Muscle of leg (tissue), 11 donors: ENCODE results near the gene RAB6A. TPM values are rescaled to one million over a fixed set of nuclear protein-coding genes. Genes with fewer than 3 reads are reported as not detected.
A peak's percentile ranks its signal among the peaks of the same experiment; 100 is the strongest.

ENCODE experiments used
- DNase-seq: peaks from one replicate; pipeline ENCODE4 v3.0.0; 2013
- H3K27ac ChIP-seq: one replicate; pipeline ENCODE4 v1.5.1; 2013; ENCODE audit warnings: mild to moderate bottlenecking, low read length, control low read depth
- H3K27me3 ChIP-seq: one replicate; pipeline ENCODE4 v1.6.1; 2013; ENCODE audit warnings: low read length; ENCODE audit not compliant: control insufficient read depth, insufficient read depth
- H3K36me3 ChIP-seq: one replicate; pipeline ENCODE4 v1.6.1; 2013; ENCODE audit warnings: low read length; ENCODE audit not compliant: control insufficient read depth, insufficient read depth
- H3K4me1 ChIP-seq: one replicate; pipeline ENCODE4 v1.6.1; 2013; ENCODE audit warnings: low read length; ENCODE audit not compliant: control insufficient read depth, insufficient read depth
- H3K4me3 ChIP-seq: one replicate; pipeline ENCODE4 v1.5.1; 2013; ENCODE audit warnings: low read length, control low read depth
- H3K9me3 ChIP-seq: replicated peaks from 2 replicates; pipeline ENCODE4 v1.6.1; 2013; ENCODE audit warnings: low read depth, low read length; ENCODE audit not compliant: control insufficient read depth
- WGBS: methylation state at CpG from one replicate; pipeline ENCODE4 v1.1.5; 2013; ENCODE audit warnings: missing lambda C conversion rate; ENCODE audit not compliant: insufficient coverage; 5-methylcytosine and 5-hydroxymethylcytosine counted together
- polyA plus RNA-seq, 8 donors: library from polyadenylated mRNA; unstranded; fragments of 120-200 nt; gene quantifications; one replicate each; pipeline versions ENCODE4 v1.2.1 to v1.2.3, GENCODE V29; 2013; ENCODE audit warnings: inconsistent platforms in 1 of 8, low replicate concordance in 1 of 8; ENCODE audit not compliant: insufficient read length in 8 of 8, insufficient read depth in 1 of 8
- total RNA-seq: library from RNA; stranded (reverse); fragments of 120-200 nt; gene quantifications from one replicate; pipeline ENCODE4 v1.2.4, GENCODE V29; 2013

The RAB6A gene
- total and polyA plus RNA-seq, 9 donors = 69.3 to 112 (median 90.4) TPM

DNA sequence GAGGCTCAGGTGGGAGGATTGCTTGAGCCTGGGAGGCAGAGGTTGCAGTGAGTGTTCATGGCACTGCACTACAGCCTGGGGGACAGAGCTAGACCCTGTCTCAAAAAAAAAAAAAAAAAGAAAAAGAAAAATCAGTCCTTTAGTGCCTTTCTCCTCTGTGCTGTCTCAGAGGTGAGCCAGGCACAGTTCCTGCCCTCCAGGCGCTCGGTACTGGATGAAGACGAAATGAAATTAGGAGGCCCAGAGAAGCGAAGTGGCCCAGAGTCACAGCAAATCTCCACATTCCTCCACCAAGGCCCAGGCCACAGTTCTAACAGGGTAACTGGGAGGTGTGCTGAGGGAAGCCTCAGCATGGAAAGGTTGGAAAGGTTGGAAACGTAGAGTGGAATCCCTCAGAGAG, 109.6 kb downstream of the RAB6A start:
- Histone ChIP-seq H3K27ac (no peak overlapping the region), H3K36me3 (no peaks in the 10 kb centered on the region), H3K4me1 (peaks cover 25% of the 10 kb centered on the region), H3K27me3 (peaks cover 8% of the 10 kb centered on the region), H3K4me3 (no peak overlapping the region), H3K9me3 (no peaks in the 10 kb centered on the region)
- 50% methylated on average over 1 of the region's 5 CpGs for WGBS
- DNase-seq = no peak

- Histone ChIP-seq H3K27me3 (peaks cover 16% of the 10 kb centered on the region), H3K27ac (no peak overlapping the region), H3K4me3 (no peak overlapping the region), H3K4me1 (peaks cover 31% of the 10 kb centered on the region), H3K9me3 (no peaks in the 10 kb centered on the region), H3K36me3 (no peaks in the 10 kb centered on the region)
- 89% methylated on average over 14 of the region's 14 CpGs for WGBS
- no peak for DNase-seq
These were observed 110.5 kb downstream of the RAB6A start for GRCh38 chr11:73650400-73650799.

DNA sequence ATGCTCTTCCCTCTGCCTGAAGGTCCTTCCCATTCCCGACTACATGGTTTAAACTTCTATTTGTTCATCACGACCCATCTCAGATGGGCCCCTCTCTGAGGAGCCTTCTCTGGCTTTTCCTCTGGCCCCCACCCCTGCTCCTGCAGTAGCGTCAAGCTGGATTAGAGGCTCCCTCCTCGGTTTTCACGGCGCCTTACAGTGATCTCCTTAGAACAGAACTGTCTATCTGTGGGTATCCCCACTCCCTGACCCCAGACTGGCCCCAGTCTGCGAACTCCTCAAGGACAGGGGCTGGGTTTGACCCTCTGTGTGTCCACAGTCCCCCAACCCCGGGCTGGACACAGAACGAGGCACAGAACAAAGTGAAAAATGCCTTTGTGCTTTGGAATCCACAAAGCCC, 111.7 kb downstream of the RAB6A start:
- H3K36me3 ChIP-seq = no peaks in the 10 kb centered on the region
- peaks cover 32% of the 10 kb centered on the region for H3K4me1 ChIP-seq
- H3K9me3 ChIP-seq = no peaks in the 10 kb centered on the region
- DNase-seq = no peak
- H3K27me3 ChIP-seq = peaks cover 17% of the 10 kb centered on the region
- no peak overlapping the region for H3K4me3 ChIP-seq
- WGBS = 66% methylated on average over 9 of the region's 9 CpGs
- no peak overlapping the region for H3K27ac ChIP-seq

DNA sequence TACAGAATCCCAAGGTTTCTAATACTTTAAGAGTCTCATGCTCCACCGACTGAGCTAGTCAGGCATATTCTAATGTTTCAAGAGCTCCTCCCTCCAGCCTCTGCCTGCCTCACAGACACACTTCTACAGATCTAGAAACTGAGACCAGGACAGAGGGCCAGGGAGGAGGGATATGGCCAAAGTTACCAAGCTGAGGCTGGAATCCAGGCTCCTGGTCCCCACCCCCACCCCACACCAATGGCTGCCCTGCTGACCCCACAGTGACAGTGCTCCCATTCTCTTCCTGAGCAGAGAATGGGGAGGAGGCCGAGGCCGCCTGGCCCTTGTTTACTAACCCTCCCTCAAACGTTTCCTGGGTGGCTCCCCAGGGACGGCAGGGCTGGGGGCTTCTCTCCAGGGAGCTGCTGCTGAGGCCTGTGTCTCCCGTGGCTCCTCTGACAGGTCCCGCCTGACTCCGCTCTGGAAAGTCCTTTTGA, 112.3 kb downstream of the RAB6A start:
- Histone ChIP-seq H3K4me3 (no peak overlapping the region), H3K27me3 (peaks cover 17% of the 10 kb centered on the region), H3K4me1 (peaks cover 32% of the 10 kb centered on the region), H3K36me3 (no peaks in the 10 kb centered on the region), H3K27ac (no peak overlapping the region), H3K9me3 (no peaks in the 10 kb centered on the region)
- 59% methylated on average over 3 of the region's 8 CpGs for WGBS
- no peak for DNase-seq

DNA sequence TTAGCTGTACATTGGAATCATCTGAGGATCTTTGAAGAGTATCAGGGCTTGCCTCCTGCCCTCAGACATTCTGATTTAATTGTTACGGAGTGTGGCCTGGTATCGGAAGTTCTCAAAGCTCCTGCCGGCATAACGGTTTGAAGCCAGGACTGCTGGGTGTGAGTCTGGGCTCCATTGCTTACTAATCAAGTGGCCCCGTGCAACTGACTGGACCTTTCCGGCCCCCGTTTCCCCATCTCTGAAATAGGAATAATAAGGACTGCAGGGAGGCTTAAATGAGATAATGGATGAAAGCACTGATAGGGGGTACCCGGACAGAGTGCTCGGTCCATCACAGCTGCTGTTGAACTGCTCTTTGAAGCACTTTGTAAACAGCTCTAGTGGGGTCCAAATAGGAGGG, 112.8 kb downstream of the RAB6A start:
- Histone ChIP-seq H3K27me3 (peaks cover 17% of the 10 kb centered on the region), H3K36me3 (no peaks in the 10 kb centered on the region), H3K4me3 (no peak overlapping the region), H3K4me1 (peaks cover 32% of the 10 kb centered on the region), H3K27ac (no peak overlapping the region), H3K9me3 (no peaks in the 10 kb centered on the region)
- 85% methylated on average over 7 of the region's 9 CpGs for WGBS
- DNase-seq = no peak

DNA sequence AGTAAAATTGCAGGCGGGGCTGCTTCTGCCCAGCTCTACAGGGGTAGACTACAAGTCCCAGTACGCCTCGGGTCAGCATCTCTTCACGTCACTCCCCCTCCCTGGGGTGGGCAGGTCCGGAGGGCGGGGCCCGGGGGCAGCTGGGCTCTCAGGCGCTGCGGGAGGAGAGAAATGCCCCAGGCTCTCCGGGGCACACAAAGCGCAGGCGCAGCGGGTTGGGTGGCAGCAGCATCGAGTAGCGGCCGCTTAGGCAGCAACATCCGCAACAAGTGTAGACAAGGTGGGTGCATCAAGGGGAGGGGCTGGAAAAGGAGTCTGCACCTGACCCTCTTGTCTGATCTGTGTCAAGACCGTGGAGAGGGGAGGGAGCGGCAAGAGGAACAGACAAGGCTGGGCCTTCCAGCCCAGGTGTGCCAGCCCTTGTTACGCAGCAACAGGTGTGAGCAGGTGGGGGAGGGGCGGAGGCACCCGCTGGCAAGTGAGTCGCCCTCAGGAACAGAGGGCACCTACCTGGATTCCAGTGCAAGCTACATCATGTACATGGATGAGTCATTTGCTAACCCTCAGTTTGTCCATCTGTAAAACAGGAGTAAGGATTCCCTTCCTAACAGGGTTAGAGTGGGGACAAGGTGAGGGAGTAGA, 113.3 kb downstream of the RAB6A start:
- Histone ChIP-seq H3K4me1 (peaks cover 28% of the 10 kb centered on the region), H3K36me3 (no peaks in the 10 kb centered on the region), H3K9me3 (no peaks in the 10 kb centered on the region), H3K27me3 (peaks cover 17% of the 10 kb centered on the region), H3K27ac (no peak overlapping the region), H3K4me3 (no peak overlapping the region)
- DNase-seq = peak; percentile 85
- 11% methylated on average over 17 of the region's 23 CpGs for WGBS

DNA sequence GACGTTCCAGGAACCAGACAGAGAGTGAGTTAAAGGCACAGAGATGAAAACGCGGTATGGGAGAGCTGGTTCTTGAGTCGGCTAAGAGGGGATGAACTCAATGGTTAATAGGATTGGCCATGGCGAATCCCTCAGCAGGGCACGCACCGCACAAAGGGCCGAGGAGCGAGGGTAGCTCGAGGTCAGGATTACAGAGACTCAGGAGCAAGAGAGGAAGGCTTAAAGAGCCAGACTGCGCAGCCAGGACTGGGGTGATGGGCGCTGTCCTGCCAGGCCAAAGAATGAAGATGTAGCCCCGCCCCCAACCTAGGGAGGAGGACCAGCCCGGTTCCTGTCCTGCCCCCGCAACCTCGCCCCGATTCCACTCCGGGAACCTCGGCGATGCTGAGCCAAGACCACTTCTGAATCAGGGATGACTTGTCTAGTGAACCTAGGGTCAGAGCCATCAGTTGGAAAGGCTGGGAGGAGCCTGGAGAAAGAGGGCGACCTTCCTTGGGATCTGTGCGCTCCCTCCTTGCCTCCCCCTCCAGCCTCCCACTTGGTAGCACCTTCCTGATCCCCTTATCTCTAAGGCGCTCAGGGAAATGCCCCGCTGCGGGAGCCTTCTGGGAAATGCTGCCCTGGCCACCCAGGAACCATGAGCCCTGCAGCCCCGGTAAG, 114.8 kb downstream of the RAB6A start, which contains the start of gene PLEKHB1:
PLEKHB1 (plus strand) TSS at position 610 of the 660 bp plus-strand sequence; CDS start at position 638, 28 bp downstream.
- H3K27me3 ChIP-seq = peaks cover 17% of the 10 kb centered on the region
- H3K36me3 ChIP-seq = no peaks in the 10 kb centered on the region
- no peak within 1 kb of the TSS for H3K4me3 ChIP-seq
- WGBS = 15% methylated on average over 23 of the region's 26 CpGs
- no peaks in the 10 kb centered on the region for H3K9me3 ChIP-seq
- H3K27ac ChIP-seq = no peak within 1 kb of the TSS
- no peak for DNase-seq
- peaks cover 19% of the 10 kb centered on the region for H3K4me1 ChIP-seq

GRCh38 chr11:73645121-73645969, 115.5 kb downstream of the RAB6A start:
- no peak overlapping the region for H3K4me3 ChIP-seq
- no peak overlapping the region for H3K27ac ChIP-seq
- peaks cover 17% of the 10 kb centered on the region for H3K27me3 ChIP-seq
- peaks cover 19% of the 10 kb centered on the region for H3K4me1 ChIP-seq
- no peaks in the 10 kb centered on the region for H3K36me3 ChIP-seq
- no peak for DNase-seq
- no peaks in the 10 kb centered on the region for H3K9me3 ChIP-seq
- WGBS = 71% methylated on average over 1 of the region's 16 CpGs

DNA sequence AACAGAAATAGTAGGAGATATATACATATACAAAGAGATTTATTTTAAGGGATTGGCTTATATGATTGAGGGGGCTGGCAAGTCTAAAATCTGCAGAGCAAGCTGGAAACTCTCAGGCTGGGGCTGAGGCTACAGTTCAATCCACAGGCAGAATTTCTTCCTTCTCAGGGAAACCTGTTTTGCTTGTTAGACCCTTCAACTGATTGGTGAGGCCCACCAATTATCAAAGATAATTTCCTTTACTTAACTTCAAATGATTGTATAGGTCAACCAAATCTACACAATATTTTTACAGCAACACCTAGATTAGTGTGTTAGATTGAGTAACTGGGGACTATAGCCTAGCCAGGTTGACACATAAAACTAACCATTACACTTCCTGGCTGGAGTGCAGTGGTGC, 119.2 kb downstream of the RAB6A start:
- no peak overlapping the region for H3K27ac ChIP-seq
- no peak for DNase-seq
- H3K9me3 ChIP-seq = no peaks in the 10 kb centered on the region
- no peak overlapping the region for H3K4me3 ChIP-seq
- H3K36me3 ChIP-seq = no peaks in the 10 kb centered on the region
- peaks cover 7% of the 10 kb centered on the region for H3K4me1 ChIP-seq
- peaks cover 13% of the 10 kb centered on the region for H3K27me3 ChIP-seq

- no peak for DNase-seq
- H3K27me3 ChIP-seq = peaks cover 3% of the 10 kb centered on the region
- no peak overlapping the region for H3K4me3 ChIP-seq
- H3K27ac ChIP-seq = no peak overlapping the region
- H3K36me3 ChIP-seq = no peaks in the 10 kb centered on the region
- peaks cover 2% of the 10 kb centered on the region for H3K4me1 ChIP-seq
- WGBS = 6% methylated on average over 2 of the region's 2 CpGs
- no peaks in the 10 kb centered on the region for H3K9me3 ChIP-seq
These were observed 120.3 kb downstream of the RAB6A start for GRCh38 chr11:73640592-73640991.
